HG03039 (cell line): ENCODE measurements around the gene VSIG2.
A peak's percentile ranks its signal among the peaks of the same experiment; 100 is the strongest.

ENCODE experiments used
- ATAC-seq: cut with Tn5 transposase; IDR thresholded peaks from one replicate; pipeline ENCODE4 v1.9.1; 2021; ENCODE audit warnings: mild to moderate bottlenecking, moderate library complexity; ENCODE audit not compliant: unreplicated experiment

The VSIG2 gene

GRCh38 chr11:124749912-124750311 lies 2.1 kb downstream of the VSIG2 start:
- no peak for ATAC-seq

GRCh38 chr11:124748481-124749343 lies 3.3 kb downstream of the VSIG2 start:
- no peak for ATAC-seq

GRCh38 chr11:124748100-124748418 lies 4.0 kb downstream of the VSIG2 start:
- ATAC-seq = no peak

GRCh38 chr11:124747406-124748099 lies 4.5 kb downstream of the VSIG2 start:
- no peak for ATAC-seq

DNA sequence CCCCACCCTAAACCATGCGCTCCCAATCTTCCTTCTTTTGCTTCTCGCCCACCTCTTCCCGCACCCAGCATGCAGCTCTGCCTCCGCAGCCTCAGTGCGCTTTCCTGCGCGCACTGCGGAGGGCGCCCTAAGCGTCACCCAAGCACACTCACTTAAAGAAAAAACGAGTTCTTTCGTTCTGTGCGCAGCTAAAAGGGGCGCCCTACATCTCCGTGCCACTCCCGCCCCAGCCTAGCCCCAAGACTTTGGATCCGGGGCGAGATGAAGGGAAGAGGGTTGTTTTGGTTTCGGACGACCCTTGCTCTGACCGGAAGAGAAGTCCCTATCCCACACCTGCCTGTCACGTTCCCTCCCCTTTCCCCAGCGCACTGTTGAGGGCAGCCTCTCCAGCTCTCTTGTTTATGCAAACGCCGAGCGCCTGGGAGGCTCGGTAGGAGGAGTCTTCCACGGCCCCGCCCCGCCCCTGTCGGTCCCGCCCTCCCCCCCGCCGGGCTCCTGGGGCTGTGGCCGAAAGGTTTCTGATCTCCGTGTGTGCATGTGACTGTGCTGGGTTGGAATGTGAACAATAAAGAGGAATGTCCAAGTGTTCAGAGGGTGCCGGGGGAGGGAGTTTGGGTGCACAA lies 5.3 kb downstream of the VSIG2 start:
- ATAC-seq = peak; percentile 92

DNA sequence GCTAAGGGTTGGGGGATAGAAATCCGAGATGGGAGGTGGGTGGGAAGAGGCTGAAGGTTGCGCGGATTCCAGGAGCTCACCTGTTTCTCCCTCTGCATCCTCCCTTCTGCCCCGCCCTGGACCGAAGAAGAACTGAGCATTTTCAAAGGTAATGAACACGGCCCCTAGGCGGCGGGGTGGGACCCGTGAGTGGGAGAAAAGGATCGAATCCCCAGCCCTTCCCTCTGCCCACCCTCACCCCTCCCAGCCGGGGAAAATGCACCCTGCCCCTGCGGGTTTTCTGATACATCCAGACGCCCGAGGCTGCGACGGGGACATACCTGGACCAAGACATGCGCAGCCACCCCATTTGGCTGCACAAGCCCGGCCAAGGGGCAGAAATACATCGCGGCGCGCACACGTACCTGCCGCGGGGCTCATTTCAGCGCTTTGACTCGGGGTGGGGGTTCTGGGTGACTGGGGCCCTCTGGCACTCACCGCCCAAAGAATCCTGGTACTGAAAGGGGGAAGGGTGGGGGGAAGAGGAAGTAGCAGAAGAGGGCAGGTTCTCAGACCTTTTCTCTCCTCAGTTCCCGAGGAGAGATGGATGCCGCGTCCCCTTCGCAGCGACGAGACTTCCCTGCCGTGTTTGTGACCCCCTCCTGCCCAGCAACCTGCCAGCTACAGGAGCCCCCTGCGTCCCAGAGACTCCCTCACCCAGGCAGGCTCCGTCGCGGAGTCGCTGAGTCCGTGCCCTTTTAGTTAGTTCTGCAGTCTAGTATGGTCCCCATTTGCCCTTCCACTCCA lies 6.0 kb downstream of the VSIG2 start:
- no peak for ATAC-seq

DNA sequence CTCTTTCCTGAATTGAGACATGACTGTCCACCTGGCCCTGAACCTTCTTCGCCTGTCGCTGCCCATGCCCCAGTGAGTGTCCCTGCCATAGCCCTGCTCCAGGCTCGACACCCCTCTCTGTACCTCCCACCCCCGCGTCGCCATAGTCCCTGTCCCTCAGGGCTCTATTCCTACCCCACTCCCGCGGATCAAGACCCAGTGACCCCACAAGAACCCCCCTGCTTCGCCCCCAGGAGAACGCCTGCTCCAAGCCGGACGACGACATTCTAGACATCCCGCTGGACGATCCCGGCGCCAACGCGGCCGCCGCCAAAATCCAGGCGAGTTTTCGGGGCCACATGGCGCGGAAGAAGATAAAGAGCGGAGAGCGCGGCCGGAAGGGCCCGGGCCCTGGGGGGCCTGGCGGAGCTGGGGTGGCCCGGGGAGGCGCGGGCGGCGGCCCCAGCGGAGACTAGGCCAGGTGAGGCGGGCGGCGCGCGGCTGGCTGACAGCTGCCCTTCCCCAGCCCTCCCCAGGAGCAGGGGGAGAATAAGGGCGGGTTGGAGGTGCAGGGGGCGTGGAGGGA lies 6.7 kb downstream of the VSIG2 start:
- no peak for ATAC-seq

GRCh38 chr11:124743050-124743449 lies 9.0 kb downstream of the VSIG2 start:
- ATAC-seq = no peak

GRCh38 chr11:124742555-124742954 lies 9.5 kb downstream of the VSIG2 start:
- no peak for ATAC-seq

DNA sequence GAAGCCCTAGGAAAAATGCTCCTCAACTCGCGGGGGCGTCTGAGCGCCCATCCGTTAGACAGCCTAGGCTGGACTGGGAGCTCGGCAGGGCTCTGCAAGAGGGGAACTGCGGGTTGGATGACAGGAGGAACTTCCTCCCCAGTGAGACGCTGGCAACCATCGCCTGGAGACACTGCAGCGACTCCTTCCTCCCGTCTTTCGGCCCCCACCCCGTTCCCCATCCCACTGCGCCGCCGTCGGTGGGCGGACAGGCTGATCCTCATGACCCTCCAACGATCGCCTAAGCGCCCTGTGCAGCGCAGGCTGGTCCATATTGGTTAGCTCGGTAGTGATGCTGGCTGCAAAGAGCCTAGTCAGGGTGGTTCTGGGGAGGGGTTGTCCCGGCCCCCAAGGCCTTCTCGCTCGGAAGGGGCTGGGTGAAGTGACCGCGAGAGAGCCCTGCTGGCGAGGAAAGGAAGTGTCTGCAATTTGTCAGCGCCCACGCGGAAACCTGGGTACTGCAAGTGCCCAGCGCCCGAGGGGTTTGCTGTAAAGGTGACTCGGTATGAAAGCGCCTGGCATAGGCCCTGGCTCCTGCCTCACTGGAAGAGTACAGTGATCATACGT lies 11.7 kb downstream of the VSIG2 start:
- ATAC-seq = peak; percentile 32

DNA sequence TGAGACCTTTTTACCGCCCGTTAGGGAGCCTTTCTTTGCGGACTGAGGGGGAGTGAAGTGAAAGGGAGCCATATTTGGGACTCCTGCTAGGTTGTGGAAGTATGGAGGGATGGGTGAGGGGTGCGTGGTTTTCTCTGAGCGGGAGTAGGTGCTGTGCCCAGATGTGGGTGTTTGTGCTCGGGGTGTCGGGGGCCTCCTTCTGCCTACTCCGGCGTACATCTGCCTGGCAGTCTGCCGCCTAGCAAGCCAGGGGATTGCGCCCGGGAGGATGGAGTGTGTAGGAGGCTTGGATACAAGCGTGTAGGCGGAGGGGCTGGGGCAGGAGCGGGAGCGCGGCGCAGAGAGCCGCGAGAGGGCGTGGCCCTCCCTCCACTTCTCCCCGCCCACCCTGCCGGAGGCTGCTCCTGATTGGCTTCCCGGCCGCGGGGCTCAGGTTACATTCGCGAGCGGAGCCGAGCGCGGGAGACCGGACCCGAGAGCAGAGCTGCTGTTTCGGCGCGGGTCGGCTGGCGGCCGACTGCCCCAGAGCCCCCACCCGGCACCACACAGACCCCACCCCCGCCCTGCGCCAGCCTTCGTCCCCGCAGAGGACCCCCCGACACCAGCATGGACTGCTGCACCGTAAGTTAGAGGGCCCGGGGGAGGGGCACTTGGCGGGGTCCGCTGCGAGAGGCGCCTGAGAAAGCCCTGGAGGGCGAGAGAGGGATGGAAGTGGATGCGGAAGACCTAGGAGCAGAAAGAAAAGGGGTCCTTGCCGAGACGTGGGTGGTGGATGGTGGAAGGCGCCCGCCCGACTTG lies 12.4 kb downstream of the VSIG2 start, which contains the start of gene NRGN:
Gene NRGN, plus strand, starts transcription at position 464 of the 798 bp plus-strand sequence. Its CDS starts 143 bp downstream, at position 607.
- ATAC-seq = peak; percentile 93

- ATAC-seq = no peak
Observed at GRCh38 chr11:124738713-124739478, 13.2 kb downstream of the VSIG2 start.

DNA sequence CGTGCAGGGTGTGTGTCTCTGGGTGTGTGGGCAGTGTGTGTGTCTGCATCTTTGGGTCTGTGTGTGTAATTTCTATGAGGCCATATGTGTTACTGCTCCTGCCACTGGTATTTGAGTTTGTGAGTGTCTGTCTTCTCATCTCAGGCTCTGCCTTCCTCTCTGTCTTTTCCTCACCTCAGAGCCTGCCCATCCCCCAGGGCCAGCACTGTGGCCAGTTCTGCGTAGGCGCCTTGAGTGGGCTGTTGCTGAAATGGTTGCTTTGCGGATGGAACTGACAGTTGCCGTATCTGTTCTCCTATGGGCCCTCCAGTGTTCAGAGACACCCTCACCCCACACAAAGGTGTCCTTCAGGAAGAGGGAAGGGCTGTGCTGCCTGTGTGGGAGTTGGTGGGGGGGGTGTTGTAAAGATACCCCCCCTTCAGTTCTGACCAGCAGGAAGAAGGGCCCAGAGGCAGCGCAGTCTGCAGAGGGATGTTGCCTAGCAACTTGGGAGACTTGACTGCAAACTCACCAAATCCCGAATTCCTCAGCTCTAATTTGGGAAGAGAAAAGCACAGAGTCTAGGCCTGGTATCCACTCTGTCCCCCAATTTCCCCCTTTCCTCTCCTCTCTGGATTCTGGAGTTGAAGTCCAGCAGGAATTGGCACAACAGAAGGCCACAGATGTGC lies 14.3 kb downstream of the VSIG2 start:
- ATAC-seq = no peak

GRCh38 chr11:124736736-124737135 lies 15.3 kb downstream of the VSIG2 start:
- no peak for ATAC-seq

GRCh38 chr11:124732230-124732629 lies 19.8 kb downstream of the VSIG2 start:
- no peak for ATAC-seq

GRCh38 chr11:124729571-124729970 lies 22.5 kb downstream of the VSIG2 start:
- no peak for ATAC-seq

- ATAC-seq = no peak
Observed at GRCh38 chr11:124728134-124728533, 23.9 kb downstream of the VSIG2 start.

DNA sequence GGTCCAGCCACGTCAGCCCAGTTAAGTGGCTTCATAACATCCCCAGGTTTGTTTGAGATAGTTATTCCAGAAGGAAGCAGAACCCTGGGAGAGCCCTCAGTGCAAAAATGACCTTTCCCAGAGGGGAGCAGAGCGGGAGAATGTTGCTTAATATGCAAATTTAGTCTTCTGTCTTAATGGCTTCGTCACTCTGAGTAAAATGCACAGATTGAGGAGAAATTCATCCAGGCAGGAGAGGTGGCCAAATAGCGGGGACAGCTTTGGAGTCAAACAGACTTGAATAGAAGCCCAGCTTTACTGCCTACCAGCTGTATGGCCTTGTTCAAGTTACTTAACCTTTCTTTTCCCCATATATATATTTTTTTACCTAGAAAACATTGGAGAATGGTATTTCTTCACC lies 24.6 kb downstream of the VSIG2 start:
- no peak for ATAC-seq
